GM21529 (cell line): ENCODE data around the gene PPM1H.

Experiments used
- ATAC-seq: cut with Tn5 transposase; IDR thresholded peaks from one replicate; pipeline ENCODE4 v1.9.1; 2021; ENCODE audit not compliant: unreplicated experiment

The PPM1H gene

DNA sequence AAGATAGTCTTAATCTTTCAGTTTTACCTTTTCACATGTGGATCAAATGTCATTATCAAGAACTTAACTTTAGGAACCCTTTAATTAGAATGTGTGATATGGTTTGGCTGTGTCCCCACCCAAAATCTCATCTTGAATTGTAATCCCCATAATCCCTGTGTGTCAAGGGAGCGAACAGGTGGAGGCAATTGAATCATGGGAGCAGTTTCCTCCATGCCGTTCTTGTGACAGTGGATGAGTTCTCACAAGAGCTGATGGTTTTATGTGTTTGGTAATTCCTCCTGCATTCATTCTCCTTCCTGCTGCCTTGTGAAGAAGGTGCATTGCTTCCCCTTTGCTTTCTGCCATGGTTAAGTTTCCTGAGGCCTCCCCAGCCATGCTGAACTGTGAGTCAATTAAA is 307.8 kb downstream of the PPM1H start:
- no peak for ATAC-seq

DNA sequence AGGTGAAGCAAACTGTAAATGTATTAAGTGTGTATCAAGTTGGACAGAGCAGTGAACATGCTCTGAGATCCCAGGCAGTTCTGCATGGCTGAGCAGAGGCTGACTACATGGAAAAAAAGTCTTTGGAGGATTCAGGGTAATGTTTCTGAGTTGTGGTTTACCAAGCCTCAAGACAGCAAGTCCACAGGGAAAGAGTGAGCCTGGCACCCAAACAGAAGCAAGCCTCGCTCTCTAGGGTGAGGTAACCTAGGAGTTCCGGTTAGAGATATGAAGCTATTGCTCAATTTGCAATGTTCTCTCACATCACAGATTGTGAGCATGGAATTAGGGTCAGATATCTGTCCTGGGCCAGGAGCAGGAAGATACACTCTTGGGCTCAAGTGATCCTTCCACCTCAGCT is 309.7 kb downstream of the PPM1H start:
- no peak for ATAC-seq

DNA sequence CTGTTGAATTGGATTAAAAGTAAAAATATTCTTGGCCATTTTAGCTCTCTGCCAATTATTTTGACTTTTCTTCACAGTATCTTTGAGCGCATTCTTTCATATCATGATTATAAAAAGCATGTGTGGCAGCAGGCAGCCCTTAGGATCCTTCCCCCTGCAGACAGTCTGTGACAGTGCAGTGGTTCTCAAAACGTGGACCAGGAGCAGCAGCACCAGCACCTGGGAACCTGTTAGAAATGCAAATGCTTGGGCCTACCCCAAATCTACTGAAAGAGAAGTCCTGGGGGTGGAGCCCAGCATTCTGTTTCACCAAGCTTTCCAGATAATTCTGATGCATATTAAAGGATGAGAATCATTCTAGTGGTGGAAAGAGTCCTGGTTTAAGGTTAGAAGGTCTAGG is 312.8 kb downstream of the PPM1H start:
- ATAC-seq = no peak

DNA sequence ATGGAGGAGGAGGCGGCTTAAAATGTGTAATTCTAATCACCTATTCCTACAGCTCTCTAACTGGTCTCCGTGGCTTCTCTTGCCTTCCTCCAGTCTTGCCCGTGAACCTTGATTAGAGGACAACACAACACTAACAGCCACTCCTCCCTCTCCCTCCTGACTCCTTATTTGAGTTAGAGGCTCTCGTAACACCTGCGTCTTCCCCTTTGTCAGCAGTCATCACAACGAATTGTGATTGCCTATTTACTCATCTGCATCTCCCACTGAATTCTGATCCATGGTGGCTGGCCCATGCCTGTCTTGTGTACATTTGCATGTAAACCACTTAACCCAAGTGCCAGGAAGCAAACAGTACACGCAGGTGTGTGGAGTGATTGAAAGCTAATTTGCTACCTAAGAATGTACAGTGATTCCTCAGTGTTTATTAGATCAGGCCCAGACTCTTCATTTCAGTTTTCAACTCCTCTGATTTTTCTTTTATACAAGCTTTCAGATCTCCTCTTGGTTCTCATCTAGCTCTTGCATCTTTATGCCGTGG is 313.8 kb downstream of the PPM1H start:
- ATAC-seq = no peak

DNA sequence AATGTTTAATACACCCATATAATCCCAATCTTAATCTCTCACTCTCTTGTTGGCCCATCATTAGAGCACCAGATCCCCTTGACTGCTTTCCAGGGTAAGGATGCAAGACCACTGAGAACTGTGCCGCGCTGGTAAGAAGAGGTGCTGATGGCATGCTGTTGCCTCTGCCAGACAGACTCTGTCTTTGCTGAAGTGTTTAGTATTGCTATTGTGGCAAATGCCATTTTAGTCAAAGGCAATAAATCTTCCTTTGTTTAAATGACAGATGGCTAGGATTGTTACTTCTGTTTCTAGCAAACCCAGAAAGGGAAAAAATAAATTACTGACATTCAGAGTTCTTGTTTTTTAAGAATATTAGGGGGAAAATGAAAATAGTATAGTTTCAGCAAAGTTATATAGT is 316.0 kb downstream of the PPM1H start:
- no peak for ATAC-seq

DNA sequence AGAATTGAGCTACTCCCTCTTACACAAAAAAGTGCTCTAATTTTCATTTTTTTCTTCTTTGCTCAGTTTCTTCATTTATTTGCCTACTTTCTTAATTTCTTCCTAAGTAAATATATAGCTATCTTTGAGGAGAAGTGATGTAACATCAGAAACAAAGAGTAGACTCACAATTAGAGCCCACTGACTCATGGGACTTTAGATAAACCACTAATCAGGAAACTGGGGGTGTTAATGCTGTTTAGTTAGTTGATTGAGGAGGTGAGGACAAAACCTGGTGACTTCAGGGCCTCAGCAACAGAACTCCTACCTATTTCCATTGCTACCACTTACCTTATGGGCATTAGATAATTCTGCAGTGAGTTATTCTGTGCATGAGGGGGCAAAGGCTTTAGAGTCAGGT is 316.6 kb downstream of the PPM1H start:
- ATAC-seq = no peak

DNA sequence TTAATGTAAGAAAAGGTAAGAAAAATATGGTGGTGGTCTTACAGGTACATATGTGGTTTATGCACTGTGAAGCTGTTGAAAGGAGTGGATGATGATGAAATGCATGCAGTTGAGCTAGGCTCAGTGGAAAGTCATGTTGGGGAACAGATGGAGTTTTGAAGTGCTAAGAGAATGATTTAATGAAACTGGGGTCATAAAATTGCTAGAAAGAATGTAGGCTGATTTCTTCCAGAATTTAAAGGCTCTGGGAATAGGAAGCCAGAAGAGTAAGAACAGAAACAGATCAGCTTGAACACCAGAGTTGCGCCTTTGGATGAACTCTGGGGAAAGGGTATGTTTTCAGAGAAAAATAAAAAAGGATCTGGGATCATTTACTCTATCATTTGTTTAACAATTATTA is 321.9 kb downstream of the PPM1H start:
- ATAC-seq = no peak

DNA sequence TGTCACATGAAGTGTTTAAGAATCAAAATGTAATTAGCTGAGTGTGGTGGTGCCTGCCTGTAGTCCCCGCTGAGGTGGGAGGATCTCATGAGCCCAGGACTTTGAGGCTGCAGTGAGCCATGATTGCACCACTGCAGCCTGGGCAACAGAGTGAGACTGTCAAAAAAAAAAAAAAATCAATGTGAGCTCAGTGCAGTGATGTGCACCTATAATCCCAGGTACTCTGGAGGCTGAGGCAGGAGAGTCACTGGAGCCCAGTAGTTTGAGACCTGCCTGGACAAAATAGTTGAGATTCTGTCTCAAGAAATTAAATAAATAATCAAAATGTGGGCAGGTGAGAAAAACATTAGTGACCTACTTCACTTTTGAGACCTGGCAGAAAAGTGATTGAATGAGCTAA is 328.3 kb downstream of the PPM1H start:
- no peak for ATAC-seq

DNA sequence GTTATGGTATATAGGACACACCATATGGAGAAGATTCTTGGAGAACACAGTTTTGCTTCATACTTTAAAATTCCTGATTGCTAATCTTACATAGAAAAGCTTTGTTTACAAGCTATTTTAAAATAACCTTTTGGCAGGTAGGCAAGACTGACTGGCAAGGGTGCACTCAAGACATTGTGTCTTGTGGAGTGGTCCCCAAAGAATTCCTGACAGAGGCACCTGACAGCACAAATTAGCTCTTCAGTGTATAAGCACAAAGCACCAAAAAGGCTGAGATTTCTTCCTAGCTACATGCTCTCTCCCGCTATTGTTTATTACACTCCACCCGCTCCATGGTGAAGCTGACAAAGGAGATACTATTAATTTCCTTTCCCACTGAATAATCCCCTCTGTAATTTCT is 329.0 kb downstream of the PPM1H start:
- no peak for ATAC-seq

DNA sequence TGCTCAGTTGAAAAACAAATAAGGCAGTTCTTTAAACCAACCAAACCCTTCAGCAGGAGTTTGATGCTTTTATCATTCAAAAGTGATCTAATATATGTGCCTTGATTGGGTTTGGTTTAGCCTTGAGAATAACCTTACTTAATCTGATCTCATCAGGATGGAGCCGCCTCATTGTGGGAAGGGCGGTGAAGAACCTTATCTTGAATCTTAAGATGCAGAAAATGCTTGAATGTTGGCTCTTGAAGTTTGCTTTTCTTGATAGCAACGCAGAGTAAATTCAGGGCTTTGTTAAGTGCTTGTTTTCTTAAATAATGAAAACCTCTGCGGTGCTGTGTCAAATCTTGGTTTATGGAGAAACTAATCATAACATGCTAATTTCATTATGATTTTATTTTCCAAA is 330.1 kb downstream of the PPM1H start:
- no peak for ATAC-seq

DNA sequence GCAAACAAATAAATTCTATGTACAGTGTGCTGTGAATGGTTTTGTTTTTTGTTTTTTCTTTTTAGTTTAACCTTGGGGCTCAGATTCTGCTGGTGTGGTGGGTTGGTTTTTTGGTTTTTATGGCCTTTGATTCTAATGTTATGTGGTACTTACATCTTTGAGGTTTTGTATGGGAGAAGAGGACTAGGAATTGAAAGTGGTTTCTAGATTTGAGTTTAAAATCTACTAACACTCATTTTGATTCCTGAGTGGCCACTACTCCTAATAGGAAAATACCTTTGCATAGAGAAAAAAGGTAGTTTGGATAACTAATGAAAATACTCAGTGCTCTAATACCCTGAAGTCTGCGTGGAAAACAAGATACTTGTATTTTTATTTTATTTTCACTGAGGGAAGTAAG is 330.6 kb downstream of the PPM1H start:
- no peak for ATAC-seq

DNA sequence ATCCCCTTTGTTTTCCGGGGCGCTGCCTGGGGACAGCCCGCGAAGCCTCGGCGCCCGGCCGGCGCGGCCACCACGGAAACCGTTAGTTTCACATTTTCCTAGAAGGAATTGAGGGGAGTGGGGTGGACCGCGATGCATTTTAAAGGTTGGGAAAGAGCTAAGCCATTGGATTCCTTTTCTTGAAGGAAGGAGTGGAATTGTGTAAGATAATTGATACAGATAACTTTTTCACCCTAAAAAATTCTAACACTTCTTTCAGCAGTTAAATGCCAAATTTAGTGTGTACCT is 331.2 kb downstream of the PPM1H start:
- no peak for ATAC-seq

DNA sequence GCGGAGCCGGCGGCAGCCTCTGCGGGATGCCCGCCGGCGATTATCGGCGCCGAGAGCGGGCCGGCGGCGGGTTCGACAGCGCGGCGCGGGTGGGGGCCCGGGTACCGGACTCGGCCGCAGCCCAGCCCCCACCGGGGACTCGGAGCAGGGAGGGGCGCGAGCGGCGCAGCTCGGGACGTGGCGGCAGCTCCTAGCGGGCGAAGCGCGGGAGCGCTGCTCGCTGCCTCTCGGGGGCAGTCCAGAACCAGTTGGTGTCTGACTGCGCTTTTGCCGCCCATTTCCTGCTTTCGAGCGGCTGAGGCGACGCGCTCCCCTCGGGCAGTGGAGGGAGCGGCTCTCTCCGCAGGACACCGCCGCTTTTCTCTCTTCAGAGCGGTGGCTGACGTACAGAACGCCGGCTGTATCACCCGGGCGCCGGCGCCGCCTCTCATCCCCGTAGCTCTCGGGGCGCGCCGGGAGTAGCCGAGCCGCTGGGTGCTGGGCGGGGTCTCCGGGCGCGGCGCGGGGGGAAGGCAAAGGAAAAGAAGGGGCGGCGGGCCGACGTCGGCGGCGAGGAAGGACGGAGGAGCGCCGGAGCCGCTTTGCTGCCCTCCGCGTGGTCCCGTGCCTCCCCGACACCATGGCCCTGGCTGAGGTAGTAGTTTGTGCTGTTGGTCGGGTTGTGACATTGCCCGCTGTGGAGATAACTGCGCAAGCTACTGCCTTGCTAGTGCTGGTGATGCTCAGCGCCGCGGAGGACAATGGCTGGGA is 331.7 kb downstream of the PPM1H start:
- ATAC-seq = peak; percentile 70

DNA sequence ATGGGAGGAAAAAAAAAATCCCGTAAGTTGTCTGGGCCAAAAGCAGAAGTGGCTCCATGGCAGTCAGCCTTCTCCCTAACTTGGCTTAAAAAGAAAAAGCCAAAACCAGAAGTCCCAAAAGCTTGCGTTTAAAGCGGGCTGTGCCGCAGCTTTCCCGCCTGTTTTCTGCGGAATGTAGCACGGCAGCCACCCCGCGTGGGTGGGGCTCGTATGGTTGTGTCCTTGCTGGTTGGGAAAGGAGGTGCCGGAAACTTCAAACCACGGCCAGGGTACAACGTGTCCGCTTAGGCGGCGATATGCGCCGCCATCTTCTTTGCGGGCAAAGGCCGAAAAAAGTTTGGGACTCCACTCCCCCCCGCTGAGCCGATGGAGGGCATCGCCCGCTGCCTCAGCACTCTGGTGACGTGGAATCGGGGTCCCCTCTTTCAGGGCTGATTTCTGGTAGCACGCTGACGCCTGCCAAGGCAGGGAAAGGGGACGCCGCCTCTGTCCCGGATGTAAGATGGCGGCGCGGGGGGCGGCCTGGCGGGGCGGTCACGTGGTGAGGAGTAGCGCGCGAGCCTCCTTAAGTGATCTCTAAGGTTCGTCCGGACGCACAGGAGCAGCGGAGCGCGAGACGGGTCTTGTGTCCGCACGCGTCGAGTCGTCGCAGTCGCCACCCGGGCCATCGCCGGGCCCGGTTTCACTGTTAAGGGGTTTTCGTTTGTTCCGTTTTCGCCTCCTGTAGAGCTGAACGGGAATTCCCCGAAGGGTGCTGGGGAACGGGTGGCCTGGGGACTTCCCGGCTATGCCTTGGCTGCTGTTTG is 332.5 kb downstream of the PPM1H start:
- peak; percentile 70 for ATAC-seq

DNA sequence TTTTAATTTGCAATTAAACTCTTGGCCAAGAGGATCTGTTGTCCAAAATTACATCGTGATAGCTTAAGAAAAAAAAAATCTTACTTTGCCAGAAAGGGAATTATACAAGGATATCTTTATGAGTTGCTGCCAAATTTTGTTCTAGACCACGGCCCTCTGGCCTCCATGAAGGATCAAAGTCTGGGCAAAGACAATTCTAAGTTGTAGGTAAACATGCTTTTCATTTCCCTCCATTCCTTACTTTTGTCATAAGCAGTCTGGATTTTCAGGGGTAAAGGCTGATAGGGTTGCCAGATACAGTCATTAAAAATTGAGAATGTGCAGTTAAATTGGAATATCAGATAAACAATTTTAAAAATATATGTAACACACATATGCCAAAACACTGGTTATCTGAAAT is 333.2 kb downstream of the PPM1H start:
- ATAC-seq = no peak

DNA sequence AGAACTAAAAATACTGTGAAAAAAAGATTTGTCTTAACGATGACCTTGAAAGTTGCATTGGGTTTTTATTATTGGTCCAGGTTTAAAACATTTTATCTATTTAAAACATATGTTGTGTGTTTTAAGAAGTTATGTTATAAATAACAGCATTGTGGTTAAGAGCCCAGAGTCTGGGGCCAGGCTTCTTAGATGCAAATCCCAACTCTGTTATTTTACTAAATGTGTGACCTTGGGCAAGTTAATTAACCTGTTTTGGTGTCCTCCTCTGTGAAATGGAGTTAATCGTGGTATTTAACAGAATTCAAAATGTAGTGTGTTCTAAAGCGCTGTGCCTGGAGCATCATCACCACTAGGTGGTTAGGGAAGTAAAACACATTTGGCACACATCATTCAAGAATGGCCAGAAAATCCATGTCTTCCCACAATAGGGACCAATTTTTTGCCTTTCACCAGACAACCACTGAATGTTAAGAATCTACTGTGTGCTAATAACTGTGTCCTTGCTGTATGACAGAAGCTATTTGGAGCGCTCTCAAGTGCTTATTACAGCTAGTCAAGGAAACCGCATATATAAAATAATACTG is 335.0 kb downstream of the PPM1H start:
- ATAC-seq = no peak

DNA sequence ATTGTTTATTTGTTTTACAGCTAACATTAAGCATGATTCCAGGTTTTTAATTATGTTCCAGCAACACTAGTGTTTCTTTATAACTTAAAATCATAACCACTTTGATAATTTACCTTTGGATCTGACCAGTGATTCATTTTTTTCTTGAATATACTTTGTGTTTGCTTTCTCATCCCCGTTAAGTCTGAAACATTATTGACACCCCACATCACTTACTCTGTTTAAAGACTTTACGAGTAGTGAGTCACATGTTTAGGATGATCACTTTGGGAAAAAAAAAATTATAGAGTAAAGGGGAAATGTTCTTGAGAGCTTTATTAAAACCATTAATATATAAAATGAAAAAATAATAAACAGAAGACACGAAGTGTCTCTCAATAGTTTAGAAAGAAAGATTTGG is 336.1 kb downstream of the PPM1H start:
- no peak for ATAC-seq

DNA sequence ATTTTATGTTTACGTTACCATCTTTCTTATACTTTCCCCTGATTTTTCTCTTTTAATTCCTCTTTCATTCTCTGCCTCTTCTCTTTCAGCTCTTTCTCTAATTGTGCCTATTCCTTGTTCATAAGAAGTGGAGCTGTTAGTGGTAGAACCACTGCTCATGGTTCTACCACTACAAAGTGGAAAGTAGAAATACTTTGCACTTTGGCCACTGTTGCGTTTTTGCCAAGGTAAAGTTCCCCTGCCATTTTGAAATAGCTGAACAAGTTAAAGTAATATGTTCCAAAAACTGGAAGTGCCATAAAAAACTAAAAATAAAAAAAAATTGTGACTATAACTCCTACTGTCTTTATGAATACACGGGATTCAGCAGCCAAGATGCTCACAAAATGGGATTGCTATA is 337.7 kb downstream of the PPM1H start:
- ATAC-seq = no peak
